ENCODE data around the gene ECPAS.
"Not testable (repeated sequence)": the region's sequence is repeated elsewhere in the genome, so short reads cannot be mapped to it uniquely, and the experiment has no call there.

Gene ECPAS

GRCh38 chr9:111414406-111414805 lies 69.8 kb downstream of the ECPAS start:
- DNase-seq (ENCODE audit: low spot score) = peak; percentile 72

GRCh38 chr9:111413996-111414395 lies 70.2 kb downstream of the ECPAS start:
- no peak for DNase-seq (ENCODE audit: low spot score)

GRCh38 chr9:111412280-111412679 lies 71.9 kb downstream of the ECPAS start:
- peak; percentile 88 for DNase-seq (ENCODE audit: low spot score)

GRCh38 chr9:111411266-111411665 lies 72.9 kb downstream of the ECPAS start:
- peak; percentile 69 for DNase-seq (ENCODE audit: low spot score)

GRCh38 chr9:111407813-111408212 lies 76.4 kb downstream of the ECPAS start:
- DNase-seq (ENCODE audit: low spot score) = no peak

- no peak for DNase-seq (ENCODE audit: low spot score)
These were observed 78.5 kb downstream of the ECPAS start for GRCh38 chr9:111405701-111406100.

- not testable (repeated sequence) for DNase-seq (ENCODE audit: low spot score)
These were observed 82.7 kb downstream of the ECPAS start for GRCh38 chr9:111401486-111401885.

GRCh38 chr9:111400564-111400898 lies 83.7 kb downstream of the ECPAS start:
- DNase-seq (ENCODE audit: low spot score) = no peak

GRCh38 chr9:111399772-111400563 lies 84.2 kb downstream of the ECPAS start:
- DNase-seq (ENCODE audit: low spot score) = no peak

GRCh38 chr9:111399211-111399739 lies 84.9 kb downstream of the ECPAS start:
- no peak for DNase-seq (ENCODE audit: low spot score)

- DNase-seq (ENCODE audit: low spot score) = no peak
These were observed 90.2 kb downstream of the ECPAS start for GRCh38 chr9:111393971-111394370.

GRCh38 chr9:111389406-111389805 lies 94.8 kb downstream of the ECPAS start:
- DNase-seq (ENCODE audit: low spot score) = no peak

GRCh38 chr9:111386386-111386785 lies 97.8 kb downstream of the ECPAS start:
- no peak for DNase-seq (ENCODE audit: low spot score)

- no peak for DNase-seq (ENCODE audit: low spot score)
These were observed 103.2 kb downstream of the ECPAS start for GRCh38 chr9:111381006-111381405.

- no peak for DNase-seq (ENCODE audit: low spot score)
These were observed 108.2 kb downstream of the ECPAS start for GRCh38 chr9:111375817-111376564.

- no peak for DNase-seq (ENCODE audit: low spot score)
These were observed 109.1 kb downstream of the ECPAS start for GRCh38 chr9:111375062-111375461.

- DNase-seq (ENCODE audit: low spot score) = no peak
These were observed 111.9 kb downstream of the ECPAS start for GRCh38 chr9:111372297-111372696.

- DNase-seq (ENCODE audit: low spot score) = no peak
These were observed 117.2 kb downstream of the ECPAS start for GRCh38 chr9:111366978-111367377.

GRCh38 chr9:111362526-111362925 lies 121.7 kb downstream of the ECPAS start:
- DNase-seq (ENCODE audit: low spot score) = no peak

GRCh38 chr9:111360881-111361280 lies 123.3 kb downstream of the ECPAS start:
- no peak for DNase-seq (ENCODE audit: low spot score)

GRCh38 chr9:111356481-111357244 lies 127.5 kb downstream of the ECPAS start:
- peak; percentile 2 for DNase-seq (ENCODE audit: low spot score)

- DNase-seq (ENCODE audit: low spot score) = no peak
These were observed 131.6 kb downstream of the ECPAS start for GRCh38 chr9:111352545-111352944.
